Mammary epithelial cell (primary cell): ENCODE data around the gene SLC43A2.

Experiments
- EZH2 ChIP-seq: IDR thresholded peaks from 2 replicates; pipeline ENCODE4 v1.6.1; 2012; ENCODE audit warnings: low read length, inconsistent platforms, borderline replicate concordance
- TF ChIP-seq, protein P1 (sequence below), 2 donors: IDR thresholded peaks in 1 of 2; conservative IDR thresholded peaks in 1 of 2; 2 replicates each; pipeline ENCODE4 v1.5.1; 2011 to 2012; ENCODE audit warnings: inconsistent platforms in 2 of 2, low read length in 2 of 2, mild to moderate bottlenecking in 2 of 2, control low read depth in 1 of 2, low read depth in 1 of 2; ENCODE audit not compliant: insufficient read depth in 1 of 2; ENCODE audit errors: extremely low read depth in 1 of 2

DNA sequence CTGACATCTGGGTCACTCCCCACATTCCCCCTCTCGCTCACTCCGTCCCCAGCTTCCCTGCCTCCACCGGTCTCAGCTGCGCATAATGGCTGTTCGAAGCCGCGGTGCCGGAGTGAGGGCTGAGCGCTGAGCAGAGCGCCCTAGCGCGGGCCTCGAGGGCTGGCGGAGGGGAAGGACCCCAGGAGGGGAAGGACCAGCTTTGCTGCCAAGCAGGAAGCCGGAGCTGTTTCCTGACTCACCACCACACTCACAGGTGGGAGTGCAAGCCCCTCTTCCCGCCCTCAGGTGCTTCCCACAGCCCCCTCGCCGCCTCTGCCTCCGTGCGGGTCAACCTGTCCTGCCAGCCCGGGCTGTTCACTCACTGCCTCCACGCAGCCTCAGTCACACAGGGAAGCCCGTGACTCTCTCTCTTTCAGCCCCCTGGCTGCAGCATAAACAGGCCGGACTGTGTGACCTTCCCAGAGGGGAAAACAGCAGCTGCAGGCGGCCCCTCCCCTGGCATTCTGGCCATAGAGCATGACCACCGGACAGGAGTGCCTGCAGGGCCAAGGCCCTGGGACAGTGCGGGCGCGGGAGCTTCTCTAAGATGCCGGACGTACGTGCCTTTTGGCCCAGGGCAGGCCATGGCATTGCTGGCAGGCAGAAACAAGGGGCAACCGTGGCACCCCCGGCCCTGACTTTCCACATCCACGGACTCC is 23.7 kb downstream of the SLC43A2 start:
- TF ChIP-seq, protein P1, sequence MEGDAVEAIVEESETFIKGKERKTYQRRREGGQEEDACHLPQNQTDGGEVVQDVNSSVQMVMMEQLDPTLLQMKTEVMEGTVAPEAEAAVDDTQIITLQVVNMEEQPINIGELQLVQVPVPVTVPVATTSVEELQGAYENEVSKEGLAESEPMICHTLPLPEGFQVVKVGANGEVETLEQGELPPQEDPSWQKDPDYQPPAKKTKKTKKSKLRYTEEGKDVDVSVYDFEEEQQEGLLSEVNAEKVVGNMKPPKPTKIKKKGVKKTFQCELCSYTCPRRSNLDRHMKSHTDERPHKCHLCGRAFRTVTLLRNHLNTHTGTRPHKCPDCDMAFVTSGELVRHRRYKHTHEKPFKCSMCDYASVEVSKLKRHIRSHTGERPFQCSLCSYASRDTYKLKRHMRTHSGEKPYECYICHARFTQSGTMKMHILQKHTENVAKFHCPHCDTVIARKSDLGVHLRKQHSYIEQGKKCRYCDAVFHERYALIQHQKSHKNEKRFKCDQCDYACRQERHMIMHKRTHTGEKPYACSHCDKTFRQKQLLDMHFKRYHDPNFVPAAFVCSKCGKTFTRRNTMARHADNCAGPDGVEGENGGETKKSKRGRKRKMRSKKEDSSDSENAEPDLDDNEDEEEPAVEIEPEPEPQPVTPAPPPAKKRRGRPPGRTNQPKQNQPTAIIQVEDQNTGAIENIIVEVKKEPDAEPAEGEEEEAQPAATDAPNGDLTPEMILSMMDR (conservative IDR thresholded peaks at IDR 0.05 in 1 of 2, IDR thresholded peaks at IDR 0.05 in 1 of 2; ENCODE audit: extremely low read depth in 1 of 2, insufficient read depth in 1 of 2, low read depth in 1 of 2, low read length in 2 of 2) = no peak
- no peak for TF ChIP-seq EZH2
